GM12878 (cell line): ENCODE measurements around the gene IL1RL1. TPM values are rescaled to one million over a fixed set of nuclear protein-coding genes. Genes with fewer than 3 reads are reported as not detected.

ENCODE experiments used
- ATAC-seq: fragments of 200-7000 bp; cut with Tn5 transposase; 3 replicates; pipeline ENCODE4 v1.9.1; 2020; ENCODE audit warnings: mild to moderate bottlenecking, moderate library complexity
- BruUV-seq: library from RNA; stranded (reverse); fragments of 400-500 nt; replicated peaks from 2 replicates; lab custom pipeline; 2021; lab: Mats Ljungman, UMichigan
- CTCF ChIA-PET: fragments of 300-600 bp; sonication (Branson Sonifier 250); formaldehyde crosslinking; extraction: SDS; loops from one replicate; lab custom pipeline; 2021; ENCODE audit warnings: inconsistent platforms; lab: Yijun Ruan, JAX
- POLR2A ChIA-PET: fragments of 350-600 bp; formaldehyde crosslinking; extraction: SDS; loops from one replicate; lab custom pipeline; 2021; ENCODE audit warnings: inconsistent platforms; lab: Charles Lee
- RAD21 ChIA-PET: fragments of 300-600 bp; sonication (Branson Sonifier 250); formaldehyde crosslinking; loops from one replicate; lab custom pipeline; 2023; ENCODE audit warnings: antibody characterized with exemption; ENCODE audit not compliant: unreplicated experiment; lab: Charles Lee
- SMC1A ChIA-PET: fragments of 300-600 bp; sonication (Branson Sonifier 250); formaldehyde crosslinking; loops from one replicate; lab custom pipeline; 2023; ENCODE audit not compliant: unreplicated experiment, uncharacterized antibody; lab: Charles Lee
- DNase-seq: peaks from one replicate; pipeline ENCODE4 v3.0.0-alpha.2; 2011; ENCODE audit warnings: low read depth, low spot score
- FAIRE-seq: peaks from 3 replicates; lab custom pipeline; 2011; peaks lifted over from hg19 to GRCh38; lab: Jason Lieb, UNC
- H2AFZ ChIP-seq: 2 replicates; pipeline ENCODE4 v1.6.0; 2011; ENCODE audit warnings: low read depth, low read length, control low read depth; ENCODE audit not compliant: control insufficient read depth
- H3K27ac ChIP-seq: 2 replicates; pipeline ENCODE4 v1.5.1; 2011; ENCODE audit warnings: control low read depth; ENCODE audit not compliant: control insufficient read depth, insufficient read depth
- H3K27me3 ChIP-seq, 2 experiments: replicated peaks in 1 of 2; 2 replicates each; pipeline versions ENCODE4 v1.6.0 to v1.6.1; 2011; ENCODE audit warnings: low read length in 1 of 2; ENCODE audit not compliant: control insufficient read depth in 2 of 2, insufficient read depth in 2 of 2
- H3K36me3 ChIP-seq, 2 experiments: 2 replicates each; pipeline ENCODE4 v1.5.1; 2011; ENCODE audit warnings: low read length in 1 of 2; ENCODE audit not compliant: control insufficient read depth in 2 of 2, insufficient read depth in 2 of 2
- H3K4me1 ChIP-seq: 2 replicates; pipeline ENCODE4 v1.6.1; 2011; ENCODE audit warnings: mild to moderate bottlenecking, low read length, moderate library complexity, mixed read lengths; ENCODE audit not compliant: control insufficient read depth, insufficient read depth
- H3K4me2 ChIP-seq: 2 replicates; pipeline ENCODE4 v1.6.0; 2011; ENCODE audit warnings: control low read depth; ENCODE audit not compliant: control insufficient read depth, insufficient read depth
- H3K4me3 ChIP-seq: fragments of 200-600 bp; sonication (generic); 2 replicates; pipeline ENCODE4 v1.5.1; 2016
- H3K79me2 ChIP-seq: 2 replicates; pipeline ENCODE4 v1.6.0; 2011; ENCODE audit warnings: low read length; ENCODE audit not compliant: control insufficient read depth, insufficient read depth
- H3K9ac ChIP-seq: 2 replicates; pipeline ENCODE4 v1.8.0; 2011; ENCODE audit warnings: low read length, control low read depth, mixed read lengths; ENCODE audit not compliant: control insufficient read depth, insufficient read depth
- H3K9me3 ChIP-seq: replicated peaks from 3 replicates; pipeline ENCODE4 v1.5.1; 2011; ENCODE audit warnings: mild to moderate bottlenecking, low read length; ENCODE audit not compliant: control insufficient read depth, insufficient read depth
- H4K20me1 ChIP-seq: 2 replicates; pipeline ENCODE4 v1.6.0; 2011; ENCODE audit not compliant: control insufficient read depth, insufficient read depth
- ATF2 ChIP-seq: IDR thresholded peaks from 2 replicates; pipeline ENCODE4 v1.6.1; 2012; ENCODE audit warnings: low read length, inconsistent platforms
- BCL11A ChIP-seq: IDR thresholded peaks from 2 replicates; pipeline ENCODE4 v1.6.1; 2011; ENCODE audit warnings: low read depth, low read length
- CBX3 ChIP-seq: fragments of 200-600 bp; sonication (generic); IDR thresholded peaks from 2 replicates; pipeline ENCODE4 v1.6.1; 2016; ENCODE audit warnings: low read depth, borderline replicate concordance
- E2F8 ChIP-seq: fragments of 450-650 bp; IDR thresholded peaks from 2 replicates; pipeline ENCODE4 v1.6.1; 2018; ENCODE audit warnings: mild to moderate bottlenecking, low read depth, moderate library complexity; ENCODE audit not compliant: partially characterized antibody
- E4F1 ChIP-seq: fragments of 450-650 bp; IDR thresholded peaks from 2 replicates; pipeline ENCODE4 v1.6.1; 2018; ENCODE audit warnings: borderline replicate concordance, mild to moderate bottlenecking; ENCODE audit not compliant: partially characterized antibody
- GABPA ChIP-seq: IDR thresholded peaks from 2 replicates; pipeline ENCODE4 v1.6.1; 2014; ENCODE audit warnings: antibody characterized with exemption, low read depth, mild to moderate bottlenecking, inconsistent platforms
- HDAC6 ChIP-seq: fragments of 200-600 bp; sonication (generic); IDR thresholded peaks from one replicate; pipeline ENCODE4 v1.8.0; 2017; ENCODE audit warnings: antibody characterized with exemption; ENCODE audit not compliant: unreplicated experiment
- IRF3 ChIP-seq: fragments of 450-650 bp; IDR thresholded peaks from 2 replicates; pipeline ENCODE4 v1.6.1; 2014; ENCODE audit warnings: mild to moderate bottlenecking
- IRF4 ChIP-seq: IDR thresholded peaks from 2 replicates; pipeline ENCODE4 v1.6.1; 2011; ENCODE audit warnings: low read depth, low read length
- MEF2B ChIP-seq: fragments of 450-650 bp; IDR thresholded peaks from 2 replicates; pipeline ENCODE4 v1.6.1; 2018; ENCODE audit warnings: mild to moderate bottlenecking, moderate library complexity; ENCODE audit not compliant: partially characterized antibody, poor library complexity, severe bottlenecking
- NFYA ChIP-seq: IDR thresholded peaks from 2 replicates; pipeline ENCODE4 v1.6.1; 2011; ENCODE audit warnings: low read depth, mild to moderate bottlenecking, low read length, improper control_type of control experiment, borderline replicate concordance
- POLR2AphosphoS5 ChIP-seq: IDR thresholded peaks from 2 replicates; pipeline ENCODE4 v1.6.1; 2011; ENCODE audit warnings: mild to moderate bottlenecking, low read length, inconsistent platforms
- RB1 ChIP-seq: fragments of 450-650 bp; formaldehyde crosslinking; IDR thresholded peaks from 2 replicates; pipeline ENCODE4 v1.6.1; 2017; ENCODE audit warnings: mild to moderate bottlenecking, borderline replicate concordance
- SUZ12 ChIP-seq: fragments of 200-600 bp; sonication (generic); IDR thresholded peaks from one replicate; pipeline ENCODE4 v1.6.1; 2018; ENCODE audit warnings: antibody characterized with exemption, mild to moderate bottlenecking; ENCODE audit not compliant: unreplicated experiment
- USF2 ChIP-seq: IDR thresholded peaks from 2 replicates; pipeline ENCODE4 v1.6.1; 2011; ENCODE audit warnings: low read depth, low read length, improper control_type of control experiment, borderline replicate concordance
- WRNIP1 ChIP-seq: IDR thresholded peaks from 2 replicates; pipeline ENCODE4 v1.6.1; 2011; ENCODE audit warnings: low read depth, low read length, improper control_type of control experiment, borderline replicate concordance
- WGBS: methylation state at CpG from one replicate; pipeline ENCODE4 v1.1.6; 2016; ENCODE audit warnings: low lambda C conversion rate; ENCODE audit not compliant: insufficient replicate concordance, insufficient coverage; ENCODE audit errors: missing lambda C conversion rate; 5-methylcytosine and 5-hydroxymethylcytosine counted together
- in situ Hi-C: fragments of 300-500 bp; cut with MboI; formaldehyde crosslinking; loops from 9 replicates; pipeline ENCODE4 v1.14.3; 2018; ENCODE audit warnings: mixed read lengths
- intact Hi-C: fragments of 100-400 bp; cut with micrococcal nuclease; formaldehyde crosslinking; loops from one replicate; pipeline ENCODE4 v1.14.2; 2022; ENCODE audit not compliant: unreplicated experiment
- polyA plus RNA-seq, 11 experiments: library from polyadenylated mRNA; depleted of rRNA in 4 of 11; unstranded in 6 of 11; stranded (reverse) in 5 of 11; fragments of >200 nt; fragmentation: Nextera tagmentation in 4 of 11; fragmentation: Illumina TruSeq in 1 of 11; extraction: Ambion mirVana in 4 of 11; extraction: Trizol in 1 of 11; gene quantifications; 1 replicate in 1 of 11; 2 replicates in 10 of 11; pipeline versions ENCODE4 v1.2.1 to v1.2.3, GENCODE V29; 2011 to 2016; ENCODE audit warnings: inconsistent platforms in 2 of 11, missing spikeins in 2 of 11, low read depth in 1 of 11
- total RNA-seq, 4 experiments: library from RNA; depleted of rRNA in 3 of 4; stranded (reverse); fragments of >200 nt in 3 of 4; fragmentation: Illumina TruSeq in 1 of 4; extraction: Trizol in 1 of 4; gene quantifications; 2 replicates each; pipeline versions ENCODE4 v1.2.1 to v1.2.3, GENCODE V29; 2013 to 2021

IL1RL1 gene
- total and polyA plus RNA-seq, 10 of the 15 experiments (the other 5 are each of a cell fraction or from before 2014, with no cell fraction given): 0.08 to 0.18 TPM; not detected in 8

- no peak overlapping the region for H3K4me3 ChIP-seq
- SMC1A ChIA-PET: interaction anchor here (1.3 kb wide), 1 partner anchor 10 kb away, joined by 5 read pairs; no protein-coding TSS in a partner anchor
- DNase-seq (no peak), FAIRE-seq (no peak), ATAC-seq (no peak)
- H3K4me2 ChIP-seq: no peak overlapping the region
- in situ Hi-C loops: no loop called here
- no peak overlapping the region for H3K27ac ChIP-seq
- WGBS: 35% methylated on average over 3 of the region's 3 CpGs
- no peaks in the 10 kb centered on the region for H3K4me1 ChIP-seq
- no TSS peak for BruUV-seq
- CTCF ChIA-PET: interaction anchor here (2.9 kb wide), 1 partner anchor 17 kb away, joined by 10 read pairs; no protein-coding TSS in a partner anchor
- RAD21 ChIA-PET: no interaction called here
- POLR2A ChIA-PET: no interaction called here
- no peaks in the 10 kb centered on the region for H3K79me2 ChIP-seq
- no peak overlapping the region for H3K9ac ChIP-seq
- no peaks in the 10 kb centered on the region for H3K9me3 ChIP-seq
- no peak overlapping the region for H2AFZ ChIP-seq
- no peaks in the 10 kb centered on the region; a peak in 1 of 4 replicates for H3K27me3 ChIP-seq
- no peaks in the 10 kb centered on the region for H4K20me1 ChIP-seq
- no peaks in the 10 kb centered on the region for H3K36me3 ChIP-seq
- intact Hi-C loops: no loop called here
- no peak for TF ChIP-seq IRF4
- no peak for TF ChIP-seq CBX3
- TF ChIP-seq WRNIP1: no peak
- TF ChIP-seq USF2: no peak
- TF ChIP-seq NFYA: no peak
- TF ChIP-seq POLR2AphosphoS5: no peak
- no peak for TF ChIP-seq RB1
- TF ChIP-seq IRF3: no peak
- TF ChIP-seq ATF2: no peak
- TF ChIP-seq E4F1: no peak
- no peak for TF ChIP-seq GABPA
- no peak for TF ChIP-seq BCL11A
- no peak for TF ChIP-seq MEF2B
- TF ChIP-seq E2F8: no peak
- no peak for TF ChIP-seq SUZ12
- TF ChIP-seq HDAC6: no peak
These were observed 26.8 kb upstream of the IL1RL1 start for GRCh38 chr2:102284611-102285010.
